22Rv1 (cell line): Measurements from ENCODE around the gene NCAPD3.
"Not testable (repeated sequence)": the region's sequence is repeated elsewhere in the genome, so short reads cannot be mapped to it uniquely, and the experiment has no call there.

Source experiments
- H3K27ac ChIP-seq: fragments of 450-650 bp; 2 replicates; pipeline ENCODE4 v1.5.1; 2017
- ZFX ChIP-seq: fragments of 450-650 bp; IDR thresholded peaks from 2 replicates; pipeline ENCODE4 v1.6.1; 2017; ENCODE audit warnings: antibody characterized with exemption, borderline replicate concordance
- TF ChIP-seq, protein P1 (sequence below): fragments of 450-650 bp; IDR thresholded peaks from 2 replicates; pipeline ENCODE4 v1.5.1; 2017; ENCODE audit warnings: mild to moderate bottlenecking

Gene NCAPD3

DNA sequence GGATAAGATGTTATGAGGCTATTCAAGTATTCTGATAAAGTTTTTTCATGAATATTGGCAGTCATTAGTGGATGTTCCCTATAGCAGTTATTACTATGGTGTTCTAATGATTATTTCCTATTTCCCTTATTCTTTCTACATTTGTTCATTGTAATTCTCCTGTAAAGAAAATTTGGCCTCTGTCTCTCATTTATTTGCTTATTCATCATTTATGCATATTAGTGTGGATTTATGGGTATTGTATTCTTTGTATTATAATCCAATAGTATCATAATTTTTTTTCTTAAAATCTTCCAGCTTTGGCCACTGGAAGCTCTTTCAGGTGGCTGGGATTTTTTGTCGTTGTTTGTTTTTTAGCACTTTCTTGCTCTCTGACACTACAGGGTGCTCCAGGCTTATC, 107.6 kb downstream of the NCAPD3 start:
- H3K27ac ChIP-seq = no peak overlapping the region
- no peak for TF ChIP-seq ZFX
- TF ChIP-seq, protein P1, sequence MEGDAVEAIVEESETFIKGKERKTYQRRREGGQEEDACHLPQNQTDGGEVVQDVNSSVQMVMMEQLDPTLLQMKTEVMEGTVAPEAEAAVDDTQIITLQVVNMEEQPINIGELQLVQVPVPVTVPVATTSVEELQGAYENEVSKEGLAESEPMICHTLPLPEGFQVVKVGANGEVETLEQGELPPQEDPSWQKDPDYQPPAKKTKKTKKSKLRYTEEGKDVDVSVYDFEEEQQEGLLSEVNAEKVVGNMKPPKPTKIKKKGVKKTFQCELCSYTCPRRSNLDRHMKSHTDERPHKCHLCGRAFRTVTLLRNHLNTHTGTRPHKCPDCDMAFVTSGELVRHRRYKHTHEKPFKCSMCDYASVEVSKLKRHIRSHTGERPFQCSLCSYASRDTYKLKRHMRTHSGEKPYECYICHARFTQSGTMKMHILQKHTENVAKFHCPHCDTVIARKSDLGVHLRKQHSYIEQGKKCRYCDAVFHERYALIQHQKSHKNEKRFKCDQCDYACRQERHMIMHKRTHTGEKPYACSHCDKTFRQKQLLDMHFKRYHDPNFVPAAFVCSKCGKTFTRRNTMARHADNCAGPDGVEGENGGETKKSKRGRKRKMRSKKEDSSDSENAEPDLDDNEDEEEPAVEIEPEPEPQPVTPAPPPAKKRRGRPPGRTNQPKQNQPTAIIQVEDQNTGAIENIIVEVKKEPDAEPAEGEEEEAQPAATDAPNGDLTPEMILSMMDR = no peak

DNA sequence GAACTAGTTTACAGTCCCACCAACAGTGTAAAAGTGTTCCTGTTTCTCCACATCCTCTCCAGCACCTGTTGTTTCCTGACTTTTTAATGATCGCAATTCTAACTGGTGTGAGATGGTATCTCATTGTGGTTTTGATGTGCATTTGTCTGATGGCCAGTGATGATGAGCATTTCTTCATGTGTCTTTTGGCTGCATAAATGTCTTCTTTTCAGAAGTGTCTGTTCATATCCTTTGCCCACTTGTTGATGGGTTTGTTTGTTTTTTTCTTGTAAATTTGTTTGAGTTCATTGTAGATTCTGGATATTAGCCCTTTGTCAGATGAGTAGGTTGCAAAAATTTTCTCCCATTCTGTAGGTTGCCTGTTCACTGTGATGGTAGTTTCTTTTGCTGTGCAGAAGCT, 110.0 kb downstream of the NCAPD3 start:
- H3K27ac ChIP-seq = not testable (repeated sequence)

DNA sequence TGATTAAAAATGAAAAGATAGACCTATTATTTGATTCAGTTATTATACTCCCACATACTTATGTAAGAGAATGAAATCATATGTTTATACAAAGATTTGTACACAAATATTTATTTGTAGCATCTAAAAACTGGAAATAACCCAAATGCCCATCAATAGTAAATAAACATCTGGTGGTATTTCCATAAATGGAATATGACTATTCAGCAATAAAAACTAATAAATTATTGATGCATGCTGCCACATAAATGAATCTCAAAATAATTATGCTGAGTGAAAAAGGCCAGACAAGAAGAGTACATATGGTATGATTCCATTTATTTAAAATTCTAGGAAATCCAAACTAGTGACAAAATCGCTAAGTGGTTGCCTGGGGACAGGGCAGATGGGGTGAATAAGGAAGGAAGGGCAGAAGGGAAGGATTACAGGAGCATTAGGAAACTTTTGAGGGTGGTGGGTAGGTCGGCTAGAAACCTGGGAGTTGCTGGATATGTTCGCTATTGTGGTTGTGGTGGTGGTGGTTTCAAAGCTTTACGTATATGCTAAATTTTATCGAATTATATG, 113.4 kb downstream of the NCAPD3 start:
- no peak overlapping the region for H3K27ac ChIP-seq

More for the DNA sequence above, 113.4 kb downstream of the NCAPD3 start:
- no peak for TF ChIP-seq ZFX
- TF ChIP-seq, protein P1 = no peak
